Natural killer cell treated with Interleukin-12 subunit alpha and Interleukin-12 subunit beta and Interleukin-15 and Interleukin-18, amount 100 ng/mL, for 72 hours (primary cell): ENCODE measurements around the gene PLAAT1. TPM values are rescaled to one million over a fixed set of nuclear protein-coding genes. Genes with fewer than 3 reads are reported as not detected.

Experiments used
- ATAC-seq, 2 donors: fragments of 150-1000 bp; cut with Tn5 transposase in 1 of 2; sonication (Bioruptor Pico), chemical (Tn5 transposase) in 1 of 2; 2 replicates each; pipeline ENCODE4 v1.10.0; 2021
- DNase-seq: peaks from one replicate; pipeline ENCODE4 v3.0.0; 2022; ENCODE audit warnings: low spot score
- H3K27ac Mint-ChIP-seq, 2 donors: 1 replicate in 1 of 2; 2 replicates in 1 of 2; pipeline ENCODE4 v1.8.0; 2022; ENCODE audit warnings: mixed read lengths in 2 of 2, mild to moderate bottlenecking in 1 of 2, moderate library complexity in 1 of 2
- H3K27me3 Mint-ChIP-seq, 2 donors: 1 replicate in 1 of 2; 2 replicates in 1 of 2; pipeline ENCODE4 v1.8.0; 2022; ENCODE audit warnings: mixed read lengths in 2 of 2
- H3K36me3 Mint-ChIP-seq: one replicate; pipeline ENCODE4 v1.8.0; 2022; ENCODE audit warnings: mixed read lengths
- H3K4me1 Mint-ChIP-seq, 2 donors: 1 replicate in 1 of 2; 2 replicates in 1 of 2; pipeline ENCODE4 v1.8.0; 2022; ENCODE audit warnings: low read depth in 2 of 2, mixed read lengths in 2 of 2, mild to moderate bottlenecking in 1 of 2
- H3K4me3 Mint-ChIP-seq: one replicate; pipeline ENCODE4 v1.8.0; 2022; ENCODE audit warnings: mixed read lengths
- H3K9me3 Mint-ChIP-seq: 2 replicates; pipeline ENCODE4 v1.8.0; 2022; ENCODE audit warnings: mixed read lengths
- total RNA-seq, 2 donors: library from RNA; stranded (reverse); gene quantifications; one replicate each; pipeline ENCODE4 v1.2.3, GENCODE V29; 2022

PLAAT1 gene
- total RNA-seq, result not detected

DNA sequence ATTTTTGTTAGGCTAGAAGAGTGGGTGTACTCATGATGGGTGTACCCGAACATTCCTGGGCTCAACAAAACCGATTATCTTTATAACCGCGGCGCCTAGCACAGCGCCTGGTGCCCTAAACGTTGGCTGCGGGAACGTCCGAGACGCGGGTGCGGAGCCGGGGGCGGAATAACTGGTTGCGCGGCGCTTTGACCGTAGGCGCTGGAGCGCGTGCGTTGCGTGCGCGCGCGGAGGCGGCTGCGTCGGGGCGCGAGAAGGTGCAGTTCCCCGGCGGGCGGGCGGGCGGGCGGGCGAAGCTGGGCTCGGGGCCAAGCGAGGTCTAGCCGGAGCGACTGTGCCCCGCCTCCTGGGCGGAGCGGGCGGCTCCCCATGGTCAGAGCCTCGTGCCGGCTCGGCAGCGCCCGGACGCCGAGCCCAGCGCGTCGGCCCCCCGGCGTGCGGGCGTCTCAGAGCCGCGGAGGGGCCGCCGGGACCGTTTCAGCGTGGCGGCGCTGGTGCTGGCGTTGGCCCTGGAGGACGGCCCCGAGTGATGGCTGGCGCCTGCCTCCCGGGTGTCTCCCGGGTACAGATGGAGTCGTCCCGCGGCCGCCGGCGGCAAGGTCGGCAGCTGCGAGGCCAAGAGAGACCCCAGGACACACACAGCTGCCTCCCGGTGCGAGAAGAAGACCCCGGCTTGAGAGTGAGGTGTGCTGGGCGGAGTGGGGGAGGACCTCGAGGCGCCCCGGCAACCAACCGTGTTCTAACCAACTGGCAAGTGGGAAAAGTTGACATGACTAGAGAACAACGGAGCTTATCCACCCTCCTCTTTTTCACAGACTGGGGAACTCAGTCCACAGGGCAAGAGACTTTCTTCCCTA is at the start of gene PLAAT1:
Gene PLAAT1 (plus strand): TSS at position 373 of the 857 bp plus-strand sequence. CDS start 14,429 bp downstream, outside the sequence.
- DNase-seq (no peak), ATAC-seq (peak; percentile 53 to 60)
- Mint-ChIP-seq H3K9me3 (peaks cover 14% of the 10 kb centered on the region), H3K27ac (no peak within 1 kb of the TSS), H3K4me3 (no peak within 1 kb of the TSS), H3K27me3 (peaks cover 16 to 34% of the 10 kb centered on the region in 2 donors), H3K4me1 (no peaks in the 10 kb centered on the region), H3K36me3 (no peaks in the 10 kb centered on the region)

DNA sequence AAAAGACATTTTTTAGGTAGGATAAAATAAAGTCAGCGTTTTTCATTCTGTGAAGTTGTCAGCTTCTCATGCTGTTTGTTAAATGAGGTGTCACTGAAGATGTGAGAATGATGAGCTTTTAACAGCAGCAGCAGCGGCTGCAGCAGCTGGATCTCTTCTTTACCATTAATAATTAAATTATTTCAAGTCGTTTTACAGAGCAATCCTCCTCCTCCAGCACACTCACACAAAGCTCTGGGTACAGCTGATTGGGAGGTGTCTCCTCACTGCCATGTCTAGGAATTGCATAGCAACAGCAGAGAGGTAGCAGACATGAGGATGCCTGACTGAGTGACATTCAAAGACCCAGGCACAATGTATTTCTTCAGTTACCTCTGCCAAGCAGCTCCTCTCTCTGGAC is 46.7 kb upstream of the PLAAT1 start:
- H3K4me1 Mint-ChIP-seq, result no peaks in the 10 kb centered on the region

DNA sequence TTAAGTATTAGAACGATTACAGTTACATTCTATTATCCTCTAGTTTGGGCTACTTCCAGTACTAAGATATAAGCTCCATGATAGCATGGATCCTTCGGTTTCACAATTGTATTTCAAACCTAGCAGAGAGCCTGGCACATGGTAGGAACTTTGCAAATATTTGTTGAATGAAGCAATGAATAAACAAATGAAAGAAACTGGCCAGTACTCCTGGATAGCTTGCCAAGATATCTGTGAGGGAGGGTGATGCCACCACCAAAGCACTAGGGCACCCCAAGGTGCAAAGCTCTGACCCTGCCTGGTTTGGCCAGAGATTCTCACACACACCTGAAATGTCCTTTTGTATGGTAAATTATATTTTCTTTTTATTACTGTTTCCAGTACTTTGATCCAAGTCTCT is 44.3 kb upstream of the PLAAT1 start:
- Mint-ChIP-seq H3K4me1 (no peaks in the 10 kb centered on the region), H3K4me3 (no peak overlapping the region), H3K27ac (no peak overlapping the region), H3K9me3 (no peaks in the 10 kb centered on the region), H3K27me3 (no peaks in the 10 kb centered on the region), H3K36me3 (no peaks in the 10 kb centered on the region)
- no peak for ATAC-seq
- no peak for DNase-seq

More for the DNA sequence above, 46.7 kb upstream of the PLAAT1 start:
- no peaks in the 10 kb centered on the region for H3K36me3 Mint-ChIP-seq
- H3K27ac Mint-ChIP-seq, result no peak overlapping the region
- DNase-seq (no peak), ATAC-seq (no peak)
- no peaks in the 10 kb centered on the region for H3K27me3 Mint-ChIP-seq
- H3K9me3 Mint-ChIP-seq, result no peaks in the 10 kb centered on the region
- no peak overlapping the region for H3K4me3 Mint-ChIP-seq

DNA sequence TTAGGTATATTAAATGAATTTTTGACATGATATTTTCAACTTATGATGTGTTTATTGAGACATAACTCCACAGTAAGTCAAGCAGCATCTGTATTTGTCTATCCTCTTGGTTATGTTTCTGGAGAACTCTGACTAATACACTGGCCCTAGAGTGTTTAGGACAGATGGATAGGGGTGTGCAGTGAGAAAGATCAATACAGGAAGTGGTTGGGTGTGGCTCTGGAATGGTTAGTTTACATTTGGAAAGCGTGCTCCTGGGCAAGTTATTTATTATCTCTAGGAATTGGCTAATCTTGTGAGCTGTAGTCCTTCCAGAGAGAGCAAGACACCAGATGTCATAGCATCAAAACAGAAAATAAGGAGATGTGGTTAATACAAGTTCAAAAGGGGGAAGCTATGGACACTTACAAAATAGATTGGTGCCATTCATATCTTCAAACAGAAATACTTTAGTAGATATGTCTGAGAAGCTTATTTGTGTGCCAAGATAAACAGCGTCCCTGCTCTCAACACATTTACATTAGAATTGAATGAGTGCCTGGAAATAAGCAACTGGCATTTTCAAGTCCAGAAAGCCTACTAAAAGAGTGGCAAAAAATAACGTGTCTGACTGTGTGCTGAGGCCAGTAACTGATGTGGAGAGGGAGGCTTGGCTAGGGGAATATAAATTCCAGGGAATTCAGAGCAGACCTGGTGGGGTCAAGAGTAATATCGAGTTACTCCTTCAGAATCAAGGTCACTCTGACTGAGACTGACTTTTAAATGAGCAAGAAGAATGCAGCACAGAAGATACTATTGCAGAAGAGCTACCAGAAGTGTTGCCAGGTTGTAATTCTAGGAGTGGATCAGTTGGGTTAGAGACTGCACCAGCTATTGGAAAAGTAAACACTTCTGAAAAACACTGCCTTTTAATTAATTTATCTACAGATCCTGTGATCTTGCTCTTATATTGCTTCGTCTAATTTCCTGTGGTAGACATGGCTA is 33.4 kb upstream of the PLAAT1 start:
- no peaks in the 10 kb centered on the region for H3K27me3 Mint-ChIP-seq
- ATAC-seq (no peak), DNase-seq (no peak)
- no peak overlapping the region for H3K4me3 Mint-ChIP-seq
- no peaks in the 10 kb centered on the region for H3K4me1 Mint-ChIP-seq
- no peaks in the 10 kb centered on the region for H3K36me3 Mint-ChIP-seq
- H3K27ac Mint-ChIP-seq, result no peak overlapping the region
- peaks cover 14% of the 10 kb centered on the region for H3K9me3 Mint-ChIP-seq

DNA sequence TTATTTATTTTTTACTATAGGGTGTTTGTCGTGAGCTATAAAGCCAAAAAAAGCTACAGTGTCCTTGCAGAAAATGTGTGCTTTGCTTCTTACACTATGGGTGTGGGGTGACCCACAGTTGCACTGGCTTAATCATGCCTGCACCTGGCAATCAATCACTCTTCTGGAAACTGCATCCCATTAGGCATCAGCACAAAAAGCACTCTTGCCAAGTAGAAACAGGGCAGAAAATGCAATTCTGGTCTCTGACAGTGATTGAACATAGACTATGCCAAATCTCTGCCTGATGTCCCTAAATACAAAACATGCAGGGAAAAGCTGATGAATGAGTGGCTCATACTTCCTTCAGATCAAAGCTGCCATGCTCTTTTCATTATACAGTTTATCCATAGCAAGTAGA is 30.4 kb upstream of the PLAAT1 start:
- H3K9me3 Mint-ChIP-seq, result peaks cover 12% of the 10 kb centered on the region
- no peaks in the 10 kb centered on the region for H3K36me3 Mint-ChIP-seq
- no peak overlapping the region for H3K4me3 Mint-ChIP-seq
- H3K27ac Mint-ChIP-seq, result no peak overlapping the region
- ATAC-seq (no peak), DNase-seq (no peak)
- H3K27me3 Mint-ChIP-seq, result no peaks in the 10 kb centered on the region
- no peaks in the 10 kb centered on the region for H3K4me1 Mint-ChIP-seq

DNA sequence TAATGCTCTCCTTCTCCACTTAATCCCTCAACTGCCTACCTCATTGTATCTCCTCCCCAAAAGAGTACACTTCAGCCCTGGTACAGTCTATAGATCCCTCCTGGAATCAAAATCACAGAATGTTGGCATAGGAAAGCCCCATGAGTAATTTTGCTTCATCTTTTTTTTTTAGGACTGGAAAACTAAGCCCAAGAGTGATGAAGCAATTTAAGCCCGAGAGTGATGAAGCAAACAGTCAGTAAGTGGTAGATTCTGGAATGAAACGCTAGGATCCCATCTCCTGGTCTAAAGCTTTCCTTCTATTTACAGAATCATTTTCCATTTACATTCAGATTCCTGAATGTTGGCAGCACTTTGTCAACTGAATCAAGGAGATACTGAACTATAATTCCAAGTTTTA is 29.8 kb upstream of the PLAAT1 start:
- DNase-seq (no peak), ATAC-seq (no peak)
- Mint-ChIP-seq H3K9me3 (peaks cover 12% of the 10 kb centered on the region), H3K4me1 (no peaks in the 10 kb centered on the region), H3K27ac (no peak overlapping the region), H3K4me3 (no peak overlapping the region), H3K36me3 (no peaks in the 10 kb centered on the region), H3K27me3 (no peaks in the 10 kb centered on the region)

DNA sequence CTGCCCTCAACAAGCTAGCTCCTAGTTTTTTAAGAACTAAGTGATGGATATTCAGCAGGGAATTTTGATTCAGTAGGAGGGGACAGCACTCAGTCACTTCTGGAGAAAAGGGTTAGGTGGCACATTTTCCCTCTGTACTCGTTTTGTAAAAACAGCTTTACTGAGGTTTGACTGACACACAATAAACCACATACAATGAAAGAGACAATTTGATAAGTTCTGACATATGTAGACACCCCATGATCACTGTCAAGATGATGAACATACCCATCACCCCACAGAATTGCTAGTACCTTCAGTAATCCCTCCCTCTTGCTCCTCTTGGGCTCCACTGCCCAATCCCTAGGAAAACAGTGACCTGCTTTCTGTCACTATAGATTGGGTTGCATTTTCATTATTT is 29.0 kb upstream of the PLAAT1 start:
- Mint-ChIP-seq H3K4me3 (no peak overlapping the region), H3K27ac (no peak overlapping the region), H3K4me1 (no peaks in the 10 kb centered on the region), H3K9me3 (peaks cover 10% of the 10 kb centered on the region), H3K27me3 (no peaks in the 10 kb centered on the region), H3K36me3 (no peaks in the 10 kb centered on the region)
- DNase-seq, result no peak
- no peak for ATAC-seq

DNA sequence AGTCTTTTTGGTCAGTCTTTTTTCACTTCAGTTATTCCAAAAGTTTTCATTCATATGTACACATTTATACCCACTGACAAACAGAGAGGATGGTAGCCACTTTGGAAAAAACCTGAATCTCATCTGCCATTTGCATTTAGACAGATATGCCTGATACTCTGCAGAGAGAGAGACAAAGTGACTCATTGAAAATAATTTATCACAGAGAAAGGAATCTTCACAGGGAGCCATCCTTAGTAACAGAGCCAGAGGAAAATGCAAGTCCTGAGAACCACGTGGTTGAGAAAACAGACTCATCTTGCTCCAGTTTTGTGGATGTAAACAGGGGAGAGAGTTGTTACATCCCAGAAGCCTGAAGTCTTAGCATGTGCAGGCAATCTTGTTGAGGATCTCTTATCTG is 28.2 kb upstream of the PLAAT1 start:
- DNase-seq (no peak), ATAC-seq (no peak)
- no peak overlapping the region for H3K27ac Mint-ChIP-seq

DNA sequence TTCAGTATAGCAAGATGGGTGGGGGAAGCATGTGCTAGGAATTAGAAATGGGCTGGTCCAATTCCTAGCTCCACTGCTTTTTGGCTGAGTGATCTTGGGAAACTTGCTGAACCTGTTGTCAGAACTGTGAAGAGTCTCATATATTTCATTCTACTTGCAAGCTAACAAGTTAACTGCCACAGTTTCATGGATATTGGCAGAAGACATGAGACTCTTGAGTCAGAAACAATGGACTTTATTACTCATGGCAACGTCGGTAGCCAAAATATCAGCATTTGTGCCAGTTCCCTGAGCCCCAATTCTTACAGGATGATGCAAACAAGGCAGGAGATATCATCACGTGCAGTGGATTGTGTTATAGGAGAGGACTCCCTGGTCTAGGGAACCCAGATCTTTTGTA is 26.6 kb upstream of the PLAAT1 start:
- no peak for DNase-seq
- Mint-ChIP-seq H3K36me3 (no peaks in the 10 kb centered on the region), H3K4me3 (no peak overlapping the region), H3K9me3 (peaks cover 8% of the 10 kb centered on the region), H3K27me3 (no peaks in the 10 kb centered on the region), H3K27ac (no peak overlapping the region), H3K4me1 (no peaks in the 10 kb centered on the region)
- ATAC-seq, result no peak

More for the DNA sequence above, 28.2 kb upstream of the PLAAT1 start:
- Mint-ChIP-seq H3K36me3 (no peaks in the 10 kb centered on the region), H3K4me3 (no peak overlapping the region), H3K4me1 (no peaks in the 10 kb centered on the region), H3K9me3 (peaks cover 7% of the 10 kb centered on the region), H3K27me3 (no peaks in the 10 kb centered on the region)

DNA sequence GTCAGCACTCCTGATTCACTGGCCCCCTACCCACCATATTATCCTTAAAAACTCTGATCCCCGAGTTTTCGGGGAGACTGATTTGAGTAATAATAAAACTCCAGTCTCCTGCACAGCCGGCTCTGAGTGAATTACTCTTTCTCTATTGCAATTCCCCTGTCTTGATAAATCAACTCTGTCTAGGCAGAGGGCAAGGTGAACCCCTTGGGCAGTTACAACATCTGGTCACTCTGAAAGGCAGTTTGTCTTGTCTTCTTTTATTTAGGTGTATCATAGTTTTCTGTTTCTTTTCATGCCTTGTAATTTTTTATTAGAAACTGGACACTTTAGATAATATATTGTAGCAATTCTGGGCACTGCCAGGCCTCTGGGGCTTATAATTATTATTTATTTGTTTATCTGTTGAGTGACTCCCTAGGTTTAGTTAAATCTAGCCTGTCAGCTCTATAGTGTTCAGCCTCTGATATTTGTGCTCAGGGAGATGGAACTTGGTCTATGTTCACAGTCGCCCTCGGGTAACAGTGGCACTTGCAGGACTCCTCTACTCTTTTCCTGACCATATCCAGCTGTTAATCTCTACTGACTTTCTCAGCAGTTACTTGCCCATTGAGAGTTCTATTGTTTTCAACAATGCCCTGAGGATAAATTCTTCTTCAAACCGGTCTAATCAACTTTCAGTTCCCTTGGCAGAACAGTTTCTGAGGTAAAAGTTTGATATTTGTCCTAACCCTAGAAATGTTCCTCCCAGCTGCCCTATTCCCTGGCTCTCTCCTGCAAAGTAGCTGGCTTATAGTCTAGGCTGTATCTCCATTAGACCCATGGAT is 15.5 kb upstream of the PLAAT1 start:
- H3K4me1 Mint-ChIP-seq, result no peaks in the 10 kb centered on the region
- H3K4me3 Mint-ChIP-seq, result no peak overlapping the region
- ATAC-seq, result no peak
- no peaks in the 10 kb centered on the region for H3K36me3 Mint-ChIP-seq
- no peak overlapping the region for H3K27ac Mint-ChIP-seq
- H3K9me3 Mint-ChIP-seq, result no peaks in the 10 kb centered on the region
- H3K27me3 Mint-ChIP-seq, result no peaks in the 10 kb centered on the region
- no peak for DNase-seq

DNA sequence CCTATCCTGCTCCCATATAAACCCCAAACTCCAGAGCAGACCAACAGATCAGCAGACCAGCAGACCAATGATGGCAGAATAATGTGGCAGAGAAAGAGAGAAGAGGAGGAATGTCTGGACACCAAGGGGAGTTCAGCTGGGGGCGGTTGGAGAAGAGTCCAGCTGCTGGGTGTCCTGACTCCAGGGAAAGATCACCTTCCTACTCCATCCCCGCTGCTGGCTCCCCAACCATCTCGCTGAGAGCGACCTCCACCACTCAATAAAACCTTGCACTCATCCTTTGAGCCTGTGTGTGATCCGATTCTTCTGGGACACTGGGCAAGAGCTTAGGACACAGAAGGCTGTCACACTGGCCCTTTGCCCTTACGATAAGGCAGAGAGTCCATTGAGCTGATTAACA is 12.8 kb upstream of the PLAAT1 start:
- no peaks in the 10 kb centered on the region for H3K36me3 Mint-ChIP-seq
- H3K4me1 Mint-ChIP-seq, result no peaks in the 10 kb centered on the region
- H3K9me3 Mint-ChIP-seq, result no peaks in the 10 kb centered on the region
- no peak overlapping the region for H3K4me3 Mint-ChIP-seq
- no peak overlapping the region for H3K27ac Mint-ChIP-seq
- H3K27me3 Mint-ChIP-seq, result no peaks in the 10 kb centered on the region
- DNase-seq (no peak), ATAC-seq (no peak)

DNA sequence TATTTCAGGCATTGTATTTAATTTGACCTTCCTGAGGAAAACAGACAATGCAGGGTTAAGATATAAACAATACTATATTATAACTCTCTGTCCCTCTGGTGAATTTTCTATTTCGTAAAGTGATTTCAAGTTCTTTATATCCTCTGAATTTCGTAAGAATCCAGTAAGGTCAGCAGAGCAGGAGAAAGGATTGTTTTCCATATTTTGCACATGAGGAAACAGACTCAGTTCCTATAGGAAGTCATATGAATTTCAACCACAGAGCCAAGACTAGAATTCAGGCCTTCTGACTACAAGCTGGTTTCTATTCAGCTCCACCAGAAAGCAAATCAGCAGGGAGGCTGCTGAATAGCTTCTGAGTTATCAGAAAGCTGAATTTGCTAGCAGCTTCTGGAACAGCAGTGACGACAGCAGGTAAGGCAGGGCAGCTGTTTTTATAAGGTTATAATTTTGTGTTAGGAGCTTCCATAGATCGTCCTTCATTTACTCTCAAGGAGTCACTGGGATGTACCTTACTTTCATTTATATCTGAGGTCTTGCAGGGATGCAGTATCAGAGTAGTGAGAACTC is 11.1 kb upstream of the PLAAT1 start:
- Mint-ChIP-seq H3K9me3 (no peaks in the 10 kb centered on the region), H3K27ac (no peak overlapping the region), H3K4me3 (no peak overlapping the region)

DNA sequence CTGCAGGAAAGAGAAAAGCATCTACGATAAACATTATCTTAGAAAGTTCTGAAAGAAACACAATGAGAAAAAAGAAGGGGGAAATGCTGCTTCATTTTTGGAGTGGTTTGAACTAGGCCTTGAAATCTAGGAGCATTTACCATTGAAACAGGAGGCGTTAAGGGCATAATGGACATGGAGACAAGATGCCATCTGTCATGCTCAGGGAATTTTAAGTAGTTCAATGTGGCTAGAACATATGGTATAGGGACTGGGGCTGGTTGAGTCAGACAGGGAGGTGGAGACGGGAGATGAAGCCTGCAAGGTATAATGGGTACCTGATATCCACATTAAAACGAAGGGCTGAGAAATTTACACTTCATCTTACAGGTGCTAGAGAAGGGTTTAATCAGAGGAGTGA is 10.4 kb upstream of the PLAAT1 start:
- H3K27ac Mint-ChIP-seq, result no peak overlapping the region
- no peaks in the 10 kb centered on the region for H3K9me3 Mint-ChIP-seq
- H3K4me1 Mint-ChIP-seq, result no peaks in the 10 kb centered on the region
- no peaks in the 10 kb centered on the region for H3K36me3 Mint-ChIP-seq
- H3K4me3 Mint-ChIP-seq, result no peak overlapping the region
- no peak for ATAC-seq
- no peak for DNase-seq
- no peaks in the 10 kb centered on the region for H3K27me3 Mint-ChIP-seq

More for the DNA sequence above, 11.1 kb upstream of the PLAAT1 start:
- Mint-ChIP-seq H3K4me1 (no peaks in the 10 kb centered on the region), H3K27me3 (no peaks in the 10 kb centered on the region), H3K36me3 (no peaks in the 10 kb centered on the region)
- DNase-seq (no peak), ATAC-seq (no peak)
